GM12878 (cell line): ENCODE data around the gene GTPBP1. TPM values are rescaled to one million over a fixed set of nuclear protein-coding genes. Genes with fewer than 3 reads are reported as not detected.

ENCODE experiments used
- CREB1 ChIP-seq: IDR thresholded peaks from 2 replicates; pipeline ENCODE4 v1.6.1; 2012; ENCODE audit warnings: low read depth, mild to moderate bottlenecking, inconsistent platforms
- HDAC6 ChIP-seq: fragments of 200-600 bp; sonication (generic); IDR thresholded peaks from one replicate; pipeline ENCODE4 v1.8.0; 2017; ENCODE audit warnings: antibody characterized with exemption; ENCODE audit not compliant: unreplicated experiment
- POLR2A ChIP-seq: IDR thresholded peaks from 2 replicates; pipeline ENCODE4 v1.6.1; 2011; ENCODE audit warnings: low read depth, mild to moderate bottlenecking, low read length
- POU2F2 ChIP-seq: IDR thresholded peaks from 3 replicates; pipeline ENCODE4 v1.6.1; 2011; ENCODE audit warnings: low read depth, mild to moderate bottlenecking, low read length, borderline replicate concordance
- RAD21 ChIP-seq: IDR thresholded peaks from 2 replicates; pipeline ENCODE4 v1.6.1; 2011; ENCODE audit warnings: mild to moderate bottlenecking, low read depth, low read length, moderate library complexity; ENCODE audit not compliant: insufficient read depth
- RB1 ChIP-seq: fragments of 450-650 bp; formaldehyde crosslinking; IDR thresholded peaks from 2 replicates; pipeline ENCODE4 v1.6.1; 2017; ENCODE audit warnings: mild to moderate bottlenecking, borderline replicate concordance
- SMC3 ChIP-seq: IDR thresholded peaks from 2 replicates; pipeline ENCODE4 v1.6.1; 2011; ENCODE audit warnings: low read length, improper control_type of control experiment, borderline replicate concordance
- TCF3 ChIP-seq: IDR thresholded peaks from 2 replicates; pipeline ENCODE4 v1.6.1; 2012; ENCODE audit warnings: low read depth, mild to moderate bottlenecking, low read length, borderline replicate concordance; ENCODE audit not compliant: insufficient read depth
- ZBTB11 ChIP-seq: fragments of 450-650 bp; formaldehyde crosslinking; IDR thresholded peaks from 2 replicates; pipeline ENCODE4 v1.5.0; 2022; ENCODE audit warnings: mild to moderate bottlenecking, missing genetic modification characterization
- polyA plus RNA-seq, 11 experiments: library from polyadenylated mRNA; depleted of rRNA in 4 of 11; unstranded in 6 of 11; stranded (reverse) in 5 of 11; fragments of >200 nt; fragmentation: Nextera tagmentation in 4 of 11; fragmentation: Illumina TruSeq in 1 of 11; extraction: Ambion mirVana in 4 of 11; extraction: Trizol in 1 of 11; gene quantifications; 1 replicate in 1 of 11; 2 replicates in 10 of 11; pipeline versions ENCODE4 v1.2.1 to v1.2.3, GENCODE V29; 2011 to 2016; ENCODE audit warnings: inconsistent platforms in 2 of 11, missing spikeins in 2 of 11, low read depth in 1 of 11
- total RNA-seq, 4 experiments: library from RNA; depleted of rRNA in 3 of 4; stranded (reverse); fragments of >200 nt in 3 of 4; fragmentation: Illumina TruSeq in 1 of 4; extraction: Trizol in 1 of 4; gene quantifications; 2 replicates each; pipeline versions ENCODE4 v1.2.1 to v1.2.3, GENCODE V29; 2013 to 2021
- TF ChIP-seq, protein P1 (sequence below): fragments of 450-650 bp; IDR thresholded peaks from 2 replicates; pipeline ENCODE4 v1.6.1; 2017; ENCODE audit warnings: low read depth, mild to moderate bottlenecking, moderate library complexity

Gene GTPBP1
- total and polyA plus RNA-seq, 10 of the 15 experiments (the other 5 are each of a cell fraction or from before 2014, with no cell fraction given): 0.89 to 63.1 (median 34.2) TPM

DNA sequence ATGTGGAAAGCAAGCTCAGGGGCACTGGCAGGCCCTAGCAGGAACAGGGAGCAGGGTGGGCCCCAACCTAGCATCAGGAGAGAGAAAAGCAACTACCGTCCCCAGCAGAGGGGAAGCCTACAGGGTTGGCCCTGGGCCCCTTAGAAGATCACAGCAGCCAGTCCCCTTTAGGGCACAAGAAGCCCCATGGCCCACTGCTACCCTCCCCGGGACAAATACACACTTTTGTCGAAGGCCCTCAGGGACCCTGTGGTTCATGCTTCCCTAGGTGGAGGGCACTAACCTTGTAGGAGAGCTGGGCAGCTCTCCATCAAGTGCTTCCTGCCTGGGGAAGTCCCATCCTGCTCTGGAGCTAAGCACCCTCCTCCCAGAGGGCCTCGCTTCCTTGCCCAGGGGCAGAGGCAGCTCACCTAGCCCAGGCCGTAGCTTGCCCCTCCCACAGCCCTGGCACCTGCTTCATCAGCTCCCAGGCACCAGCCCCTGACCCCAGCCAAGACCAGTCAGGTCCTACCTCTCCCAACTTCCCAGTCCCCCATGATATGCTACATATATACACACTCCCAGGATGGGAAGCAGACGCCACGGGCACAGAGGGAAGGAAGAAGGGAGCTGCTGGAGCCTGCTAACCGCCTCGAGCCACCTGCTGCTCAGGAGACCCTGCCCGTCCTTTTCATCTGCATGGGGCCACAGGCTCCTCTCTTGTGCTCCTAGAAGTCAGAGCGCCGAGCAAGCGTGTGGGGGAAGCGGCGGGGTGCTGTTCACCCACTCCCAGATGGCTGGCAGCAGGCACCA is 29.9 kb downstream of the GTPBP1 start (continued):
- TF ChIP-seq, protein P1, sequence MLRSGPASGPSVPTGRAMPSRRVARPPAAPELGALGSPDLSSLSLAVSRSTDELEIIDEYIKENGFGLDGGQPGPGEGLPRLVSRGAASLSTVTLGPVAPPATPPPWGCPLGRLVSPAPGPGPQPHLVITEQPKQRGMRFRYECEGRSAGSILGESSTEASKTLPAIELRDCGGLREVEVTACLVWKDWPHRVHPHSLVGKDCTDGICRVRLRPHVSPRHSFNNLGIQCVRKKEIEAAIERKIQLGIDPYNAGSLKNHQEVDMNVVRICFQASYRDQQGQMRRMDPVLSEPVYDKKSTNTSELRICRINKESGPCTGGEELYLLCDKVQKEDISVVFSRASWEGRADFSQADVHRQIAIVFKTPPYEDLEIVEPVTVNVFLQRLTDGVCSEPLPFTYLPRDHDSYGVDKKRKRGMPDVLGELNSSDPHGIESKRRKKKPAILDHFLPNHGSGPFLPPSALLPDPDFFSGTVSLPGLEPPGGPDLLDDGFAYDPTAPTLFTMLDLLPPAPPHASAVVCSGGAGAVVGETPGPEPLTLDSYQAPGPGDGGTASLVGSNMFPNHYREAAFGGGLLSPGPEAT: no peak
- TF ChIP-seq SMC3: no peak
- no peak for TF ChIP-seq TCF3
- no peak for TF ChIP-seq HDAC6
- no peak for TF ChIP-seq RB1
- TF ChIP-seq CREB1: no peak
- 0 out of 3 replicates have a peak, but pooled peaks have one; percentile 28 for TF ChIP-seq POU2F2
- no peak for TF ChIP-seq ZBTB11 (CRISPR knock-in tag)
- TF ChIP-seq POLR2A: 0 out of 2 replicates have a peak, but pooled peaks have one; percentile 56
- TF ChIP-seq RAD21: no peak
- TF ChIP-seq, all 136 proteins: peak for 5
